GM21529 (cell line): ENCODE results near the gene LAMTOR2.
A peak's percentile ranks its signal among the peaks of the same experiment; 100 is the strongest.
"Not testable (repeated sequence)": the region's sequence is repeated elsewhere in the genome, so short reads cannot be mapped to it uniquely, and the experiment has no call there.

Experiments
- ATAC-seq: cut with Tn5 transposase; IDR thresholded peaks from one replicate; pipeline ENCODE4 v1.9.1; 2021; ENCODE audit not compliant: unreplicated experiment

The LAMTOR2 gene

DNA sequence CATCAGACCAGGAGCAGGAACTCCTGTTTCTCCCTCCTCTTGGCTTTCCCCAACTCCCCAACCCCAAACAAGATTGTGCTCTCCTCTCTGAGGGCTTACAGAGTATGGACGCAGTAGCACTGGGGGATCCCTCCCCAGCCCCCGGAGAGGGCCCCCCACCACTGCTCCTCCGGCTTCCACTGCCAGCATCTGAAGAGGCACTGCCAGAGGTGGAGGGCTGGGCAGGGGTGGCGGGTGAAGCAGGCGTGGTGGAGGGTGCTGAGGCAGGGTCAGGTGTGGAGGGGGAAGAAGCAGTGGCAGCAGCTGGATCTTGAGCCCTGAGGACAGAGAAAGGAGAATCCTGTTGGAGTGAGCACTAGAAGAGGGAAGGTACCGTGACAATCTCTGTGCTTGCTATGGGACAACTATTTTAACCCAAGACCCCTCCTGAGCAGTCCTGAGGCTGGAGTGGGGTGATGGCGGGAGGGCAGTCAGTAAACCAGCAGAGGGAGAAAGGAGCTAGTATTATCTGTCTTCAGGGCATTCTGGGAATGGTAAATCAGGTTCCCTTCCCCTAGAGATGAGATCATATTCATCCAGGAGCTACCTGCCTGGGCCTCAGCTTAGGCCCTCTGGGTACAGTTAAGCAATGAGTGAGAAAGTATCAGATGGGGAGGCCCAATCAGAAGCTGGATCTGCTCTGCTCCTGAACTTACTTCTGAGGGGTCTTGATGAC is 3.4 kb upstream of the LAMTOR2 start:
- no peak for ATAC-seq

DNA sequence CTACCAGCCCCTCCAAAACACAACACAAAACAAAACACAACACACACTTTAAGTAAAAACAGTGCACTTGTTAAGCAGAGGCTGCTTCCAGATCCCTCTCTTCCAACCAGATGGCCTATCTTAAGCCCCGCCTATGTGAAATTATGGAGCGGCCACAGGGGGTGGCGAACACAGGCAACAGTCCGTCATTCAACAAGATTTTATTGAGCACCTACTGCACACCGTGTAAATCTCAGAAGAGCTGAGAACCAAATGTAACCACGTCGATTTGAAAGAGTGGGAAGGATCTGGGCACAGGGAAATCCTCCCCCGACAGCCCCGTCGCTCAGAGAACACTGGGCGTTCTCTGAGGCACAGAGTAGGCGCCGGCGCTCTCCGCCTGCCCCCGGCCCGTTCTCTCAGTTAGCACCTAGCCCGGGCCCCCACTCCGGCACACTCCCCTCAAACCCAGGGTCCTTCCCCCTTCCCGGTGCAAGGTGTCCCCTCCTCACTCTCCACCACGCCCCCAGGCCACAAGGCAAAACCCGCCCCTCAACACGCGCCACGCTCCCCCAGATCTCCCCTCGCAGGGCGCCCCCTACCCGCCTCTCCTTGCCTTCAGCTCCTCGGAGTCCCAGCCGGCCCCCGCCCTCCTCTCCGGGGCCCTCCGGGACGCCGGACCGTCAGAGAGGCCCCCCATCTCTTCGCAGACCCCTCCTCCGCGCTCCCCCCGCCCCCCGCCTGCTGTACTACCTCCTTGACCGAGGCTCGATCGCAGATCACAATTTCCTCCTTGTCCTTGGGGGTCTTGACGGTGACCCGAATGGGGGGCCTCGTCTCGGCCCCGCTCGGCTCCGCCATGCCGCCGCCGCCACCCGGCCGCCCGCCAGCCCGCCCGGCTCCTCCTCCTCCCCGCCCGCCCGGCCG is 1.5 kb upstream of the LAMTOR2 start:
- ATAC-seq: peak; percentile 29

DNA sequence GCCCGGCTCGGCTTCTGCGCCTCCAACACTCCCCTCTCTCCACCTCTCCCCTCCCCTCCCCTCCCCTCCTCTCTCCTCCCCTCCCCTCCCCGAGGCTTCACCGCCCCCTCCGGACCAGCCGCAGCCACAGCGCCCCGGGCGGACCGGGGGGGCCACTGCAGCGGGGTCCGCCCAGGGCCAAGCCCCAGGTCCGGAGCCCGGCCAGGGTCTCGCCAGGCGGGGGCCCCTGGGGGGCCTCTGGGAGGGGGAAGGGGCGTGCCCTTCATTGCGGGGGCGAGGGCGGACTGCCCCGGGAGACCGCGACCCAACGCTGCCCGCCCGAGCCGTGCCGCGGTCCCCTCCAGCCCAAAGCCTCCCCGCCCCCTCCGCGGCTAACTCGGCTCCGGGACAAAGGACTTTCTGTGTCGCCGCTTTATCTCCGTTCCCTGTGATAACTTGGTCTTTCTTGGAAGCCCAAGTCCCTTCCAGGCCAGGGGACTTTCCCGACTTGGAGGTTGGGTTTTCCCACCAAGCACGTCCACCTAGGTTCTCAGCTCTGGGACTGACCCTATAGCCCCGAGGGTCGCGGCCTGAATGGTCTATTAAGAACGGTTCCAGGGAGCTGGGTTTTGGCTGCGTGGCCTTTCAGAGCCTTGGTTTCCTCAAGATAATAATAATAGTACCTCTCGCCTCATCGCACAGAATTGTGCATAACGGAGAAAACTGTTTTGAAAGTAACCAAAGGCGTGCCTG is 648 bp upstream of the LAMTOR2 start, which contains the start of gene UBQLN4:
UBQLN4 (minus strand) TSS at position 31 of the 732 bp plus-strand sequence. CDS start 97 bp downstream, outside the sequence.
- ATAC-seq: peak; percentile 50

DNA sequence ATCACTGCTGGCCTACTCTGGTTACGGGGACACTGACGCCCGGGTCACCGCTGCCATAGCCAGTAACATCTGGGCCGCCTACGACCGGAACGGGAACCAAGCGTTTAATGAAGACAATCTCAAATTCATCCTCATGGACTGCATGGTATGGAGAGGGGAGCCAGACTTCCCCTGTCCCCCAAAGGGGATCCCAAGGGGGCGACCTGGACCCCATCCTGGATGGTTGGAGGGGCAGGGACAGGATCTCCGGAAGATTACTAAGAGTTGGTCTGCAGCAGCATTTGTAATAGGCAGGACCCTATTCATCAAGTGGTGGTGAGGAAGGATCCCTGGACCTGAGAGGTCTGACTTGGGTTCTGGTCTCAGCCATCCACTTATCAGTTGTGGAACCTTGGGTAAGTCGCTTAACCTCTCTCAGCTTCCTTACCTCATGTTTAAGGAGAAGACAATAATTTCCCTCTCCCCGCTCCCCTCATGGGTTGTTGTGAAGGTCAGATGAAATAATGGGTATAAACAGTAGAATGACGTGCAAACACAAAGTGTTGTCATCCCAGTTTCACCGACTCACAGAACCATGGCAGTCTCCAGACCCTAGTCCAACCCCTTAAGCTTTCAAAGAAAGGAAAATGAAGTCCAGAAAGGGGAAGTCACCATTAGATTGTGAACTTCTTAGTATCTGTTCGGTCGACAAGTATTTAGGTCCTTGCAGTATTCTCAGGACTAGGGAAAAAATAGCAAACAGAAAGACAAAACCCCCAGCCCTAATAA is 883 bp downstream of the LAMTOR2 start:
- no peak for ATAC-seq

DNA sequence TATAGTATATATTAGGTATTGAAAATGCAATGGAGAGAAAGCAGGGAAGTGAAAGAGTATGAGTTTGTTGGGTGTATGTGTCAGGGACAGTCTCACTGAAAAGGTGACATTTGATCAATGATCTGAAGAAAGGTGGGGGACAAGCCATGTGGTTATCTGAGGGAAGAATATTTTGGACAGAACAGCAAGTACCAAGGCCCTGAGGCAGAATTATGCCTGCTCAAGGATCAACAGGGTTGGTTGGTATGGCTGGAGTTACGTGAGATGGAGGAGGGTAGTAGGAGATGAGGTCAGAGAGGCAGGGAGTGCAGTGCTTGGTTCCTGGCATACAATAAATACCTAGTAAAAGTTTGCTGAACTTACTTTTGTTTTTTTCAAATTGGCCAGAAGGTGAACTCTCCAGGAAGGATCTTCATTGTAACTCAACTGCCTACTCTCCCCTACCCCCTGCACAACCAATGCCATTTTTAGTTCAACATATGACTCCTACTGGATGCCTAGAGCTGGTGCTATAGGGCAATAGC is 1.8 kb downstream of the LAMTOR2 start:
- no peak for ATAC-seq

DNA sequence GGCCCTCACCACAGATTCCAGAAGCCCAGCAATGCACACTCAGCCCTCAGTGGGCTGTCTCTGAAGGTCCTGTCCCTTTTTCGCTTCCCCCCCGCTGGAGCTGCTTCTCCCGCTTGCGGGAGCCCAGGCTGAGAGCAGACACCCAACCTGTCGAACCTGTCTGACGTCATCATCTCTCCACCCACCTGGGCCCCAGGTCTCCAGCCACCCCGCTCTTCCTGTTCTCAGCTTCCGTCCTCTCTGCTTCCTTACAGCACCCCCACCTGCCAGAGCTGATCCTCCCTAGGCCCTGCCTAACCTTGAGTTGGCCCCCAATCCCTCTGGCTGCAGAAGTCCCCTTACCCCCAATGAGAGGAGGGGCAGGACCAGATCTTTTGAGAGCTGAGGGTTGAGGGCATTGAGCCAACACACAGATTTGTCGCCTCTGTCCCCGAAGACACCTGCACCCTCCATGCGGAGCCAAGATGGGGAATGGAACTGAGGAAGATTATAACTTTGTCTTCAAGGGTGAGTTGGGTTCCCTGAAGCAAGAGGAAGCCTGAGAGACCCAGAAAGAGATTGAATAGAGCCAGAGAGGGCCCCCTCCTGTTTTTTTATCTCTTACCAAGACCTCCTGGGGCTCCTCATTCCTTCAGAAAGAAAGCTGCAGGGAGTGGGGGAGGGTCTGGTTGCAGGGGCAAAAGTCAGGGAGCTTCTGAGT is 6.5 kb downstream of the LAMTOR2 start, which contains the start of gene RAB25:
RAB25 (plus strand) TSS at position 224 of the 700 bp plus-strand sequence; CDS start at position 465, 241 bp downstream.
- no peak for ATAC-seq

DNA sequence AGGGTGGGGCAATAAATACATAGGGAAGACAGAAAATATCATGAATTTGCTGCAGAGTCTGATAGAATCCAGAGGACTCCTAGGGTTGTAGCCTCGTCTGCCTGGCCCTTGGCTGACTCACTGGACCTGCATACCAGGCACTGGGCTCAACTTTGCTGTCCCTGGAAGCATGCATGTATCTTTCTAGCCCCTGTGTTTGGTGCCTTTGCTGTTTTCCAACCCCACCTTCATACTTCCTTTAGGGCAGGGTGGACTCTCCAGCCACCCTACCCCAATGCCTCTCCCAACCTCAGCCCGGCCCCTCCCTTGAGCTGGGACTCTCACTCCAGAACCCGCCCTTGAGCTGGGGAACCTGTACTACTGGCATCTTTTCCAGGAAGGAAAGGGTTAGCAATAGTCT is 7.6 kb downstream of the LAMTOR2 start:
- ATAC-seq: no peak

DNA sequence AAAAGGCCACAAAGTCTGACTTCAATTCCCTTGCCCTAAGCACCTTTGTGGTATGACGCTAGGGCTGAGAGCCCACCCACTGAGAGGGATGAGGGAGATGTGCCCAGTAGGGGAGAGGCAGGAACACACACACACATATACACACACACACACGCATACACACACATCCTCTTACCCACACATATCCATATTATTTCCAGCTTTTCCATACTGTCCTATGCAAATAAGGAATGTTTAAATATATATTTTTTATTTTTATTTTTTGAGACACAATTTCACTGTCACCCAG is 9.4 kb downstream of the LAMTOR2 start:
- ATAC-seq: no peak

DNA sequence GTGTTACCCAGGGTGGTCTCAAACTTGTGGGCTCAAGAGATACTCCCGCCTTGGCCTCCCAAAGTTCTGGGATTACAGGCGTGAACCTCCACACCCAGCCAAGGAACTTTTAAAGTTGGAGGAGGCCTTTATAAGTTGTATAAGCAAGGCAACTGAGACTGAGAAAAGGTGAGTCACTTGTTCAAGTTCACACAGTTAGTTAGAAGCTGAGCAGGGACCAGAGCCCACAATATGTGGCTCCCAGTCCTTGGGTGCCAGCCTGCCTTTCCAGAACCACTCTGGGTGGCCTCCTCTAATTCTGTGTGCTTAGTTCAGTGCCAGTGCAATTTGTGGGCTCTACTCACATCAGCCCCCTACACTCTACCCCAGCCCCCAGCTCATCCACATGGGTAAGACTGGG is 10.0 kb downstream of the LAMTOR2 start:
- ATAC-seq: no peak

DNA sequence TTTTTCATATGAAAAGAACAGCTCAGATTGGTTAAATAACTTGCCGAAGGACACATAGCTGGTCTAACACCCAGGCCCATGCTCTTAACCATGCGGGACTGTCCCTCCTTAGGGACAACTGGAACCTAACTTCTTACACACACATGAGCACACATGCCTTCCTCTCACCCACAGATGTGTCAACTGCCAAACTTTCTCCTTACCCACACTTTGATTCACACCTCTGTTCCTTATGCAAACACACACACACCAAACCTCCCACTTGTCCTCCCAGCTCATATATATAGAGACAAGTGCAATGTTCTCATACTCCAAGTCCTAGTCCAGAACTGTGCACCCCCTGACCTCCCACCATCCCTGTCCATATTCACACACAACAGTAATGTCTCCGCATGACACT is 10.6 kb downstream of the LAMTOR2 start:
- no peak for ATAC-seq

DNA sequence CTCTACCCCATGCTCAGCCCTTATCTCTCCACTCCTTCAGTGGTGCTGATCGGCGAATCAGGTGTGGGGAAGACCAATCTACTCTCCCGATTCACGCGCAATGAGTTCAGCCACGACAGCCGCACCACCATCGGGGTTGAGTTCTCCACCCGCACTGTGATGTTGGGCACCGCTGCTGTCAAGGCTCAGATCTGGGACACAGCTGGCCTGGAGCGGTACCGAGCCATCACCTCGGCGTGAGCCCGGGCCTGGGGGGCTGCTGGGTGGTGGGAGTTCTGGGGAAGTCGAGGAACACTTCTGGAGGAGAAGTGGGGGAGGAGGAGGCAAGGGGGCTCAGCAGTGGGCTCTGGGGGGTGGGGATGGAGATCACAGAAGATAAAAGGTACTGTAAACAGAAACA is 11.3 kb downstream of the LAMTOR2 start:
- ATAC-seq: no peak

DNA sequence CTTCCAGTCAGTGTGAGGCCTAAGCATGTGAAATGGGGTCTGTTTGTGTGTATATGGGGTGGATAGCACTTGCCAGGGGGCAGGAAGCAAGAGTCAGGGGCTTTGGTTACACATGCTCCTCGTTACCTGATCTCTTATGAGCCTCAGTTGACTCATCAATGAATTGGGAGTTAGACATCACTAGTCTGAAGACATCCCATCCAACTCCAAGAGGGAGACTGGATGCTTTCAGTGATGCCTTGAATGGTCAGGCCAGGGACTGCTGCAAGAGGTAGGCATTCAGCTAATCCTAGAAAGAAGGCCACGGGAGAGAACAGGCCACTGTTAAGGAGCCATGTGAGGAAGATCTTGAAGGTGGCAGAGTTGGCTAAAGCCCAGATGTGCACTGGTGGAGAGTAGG is 12.7 kb downstream of the LAMTOR2 start:
- ATAC-seq: no peak

DNA sequence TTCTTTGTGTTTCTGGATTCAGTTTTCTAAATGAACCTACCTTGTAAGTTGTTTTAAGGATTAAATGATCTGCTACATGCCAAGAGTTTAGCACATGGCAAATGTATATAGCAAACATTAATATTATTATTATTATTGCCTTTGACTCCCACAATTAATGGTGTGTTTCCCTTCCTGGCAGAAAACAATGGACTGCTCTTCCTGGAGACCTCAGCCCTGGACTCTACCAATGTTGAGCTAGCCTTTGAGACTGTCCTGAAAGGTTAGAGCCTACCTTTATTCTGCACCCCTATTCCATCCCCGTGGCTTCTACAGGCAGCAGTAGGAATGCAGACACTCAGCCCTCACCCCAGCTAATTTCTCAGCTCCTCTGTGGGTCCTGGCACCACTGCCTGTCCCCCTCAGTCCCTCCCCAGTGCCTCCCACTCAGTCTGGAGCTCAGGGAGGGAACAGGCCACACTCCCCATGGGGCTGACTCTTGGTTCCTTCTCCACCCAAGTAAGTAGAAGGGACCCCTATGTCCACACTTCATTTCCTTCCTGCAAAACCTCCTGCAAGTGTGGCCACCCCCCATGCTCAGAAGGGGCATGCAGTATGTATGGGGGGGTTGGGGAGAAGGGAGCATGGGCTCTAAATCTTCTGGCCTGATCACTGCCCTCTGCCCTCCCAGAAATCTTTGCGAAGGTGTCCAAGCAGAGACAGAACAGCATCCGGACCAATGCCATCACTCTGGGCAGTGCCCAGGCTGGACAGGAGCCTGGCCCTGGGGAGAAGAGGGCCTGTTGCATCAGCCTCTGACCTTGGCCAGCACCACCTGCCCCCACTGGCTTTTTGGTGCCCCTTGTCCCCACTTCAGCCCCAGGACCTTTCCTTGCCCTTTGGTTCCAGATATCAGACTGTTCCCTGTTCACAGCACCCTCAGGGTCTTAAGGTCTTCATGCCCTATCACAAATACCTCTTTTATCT is 15.2 kb downstream of the LAMTOR2 start:
- ATAC-seq: no peak

DNA sequence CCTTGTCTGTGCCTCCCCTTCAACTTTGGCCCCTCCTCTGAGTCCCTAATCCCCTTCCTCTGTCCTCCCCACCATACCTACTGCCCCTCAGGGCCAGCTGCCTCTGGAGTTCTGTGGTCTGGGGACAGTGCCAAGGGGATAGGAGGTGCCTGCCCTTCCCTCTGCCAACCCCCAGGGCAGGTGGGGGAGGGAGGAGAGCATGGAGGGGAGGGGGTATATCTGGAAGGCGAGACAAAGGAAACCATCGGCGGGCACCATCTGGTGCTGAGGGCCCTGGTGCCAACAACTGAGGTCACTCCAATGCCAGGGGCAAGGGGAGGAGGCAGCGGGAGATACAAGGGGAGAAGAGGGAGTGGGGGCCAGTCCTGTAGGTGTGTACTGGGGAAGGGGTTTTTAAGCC is 16.0 kb downstream of the LAMTOR2 start:
- no peak for ATAC-seq

DNA sequence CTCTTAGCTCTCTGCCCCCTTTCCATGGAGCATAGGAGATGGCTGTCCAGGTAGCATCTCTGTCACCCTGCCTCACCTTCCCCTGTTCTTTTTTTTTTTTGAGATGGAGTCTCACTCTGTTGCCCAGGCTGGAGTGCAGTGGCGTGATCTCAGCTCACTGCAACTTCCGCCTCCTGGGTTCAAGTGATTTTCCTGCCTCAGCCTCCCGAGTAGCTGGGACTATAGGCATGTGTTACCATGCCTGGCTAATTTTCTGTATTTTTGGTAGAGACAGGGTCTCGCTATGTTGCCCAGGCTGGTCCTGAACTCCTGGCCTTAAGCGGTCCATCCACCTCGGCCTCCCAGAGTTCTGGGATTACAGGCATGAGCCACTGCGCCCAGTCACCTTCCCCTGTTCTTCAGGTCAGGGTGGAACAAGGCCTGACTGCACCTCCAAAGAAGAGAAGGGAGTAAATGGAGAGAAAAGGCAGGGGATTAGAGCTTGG is 16.8 kb downstream of the LAMTOR2 start:
- ATAC-seq: not testable (repeated sequence)

DNA sequence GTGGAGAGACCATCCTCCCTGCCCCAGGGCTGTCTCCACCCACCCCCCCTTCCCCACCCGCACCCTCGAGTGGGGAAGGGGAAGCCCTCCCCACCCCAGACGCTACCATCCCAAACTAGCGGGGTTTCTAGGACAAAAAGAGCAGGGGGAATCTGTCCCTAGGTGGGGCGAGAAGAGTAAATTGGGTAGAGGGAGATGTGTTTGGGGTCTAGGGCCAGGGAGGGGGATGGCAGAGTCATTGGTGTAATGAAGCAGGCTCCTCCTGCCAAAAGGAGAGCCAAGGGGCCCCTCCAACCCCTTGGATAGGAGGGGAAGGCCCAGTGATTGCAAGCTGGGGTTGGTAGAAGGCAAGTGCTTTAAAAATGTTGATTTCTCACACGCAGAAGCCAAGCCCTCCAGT is 17.7 kb downstream of the LAMTOR2 start:
- ATAC-seq: no peak

DNA sequence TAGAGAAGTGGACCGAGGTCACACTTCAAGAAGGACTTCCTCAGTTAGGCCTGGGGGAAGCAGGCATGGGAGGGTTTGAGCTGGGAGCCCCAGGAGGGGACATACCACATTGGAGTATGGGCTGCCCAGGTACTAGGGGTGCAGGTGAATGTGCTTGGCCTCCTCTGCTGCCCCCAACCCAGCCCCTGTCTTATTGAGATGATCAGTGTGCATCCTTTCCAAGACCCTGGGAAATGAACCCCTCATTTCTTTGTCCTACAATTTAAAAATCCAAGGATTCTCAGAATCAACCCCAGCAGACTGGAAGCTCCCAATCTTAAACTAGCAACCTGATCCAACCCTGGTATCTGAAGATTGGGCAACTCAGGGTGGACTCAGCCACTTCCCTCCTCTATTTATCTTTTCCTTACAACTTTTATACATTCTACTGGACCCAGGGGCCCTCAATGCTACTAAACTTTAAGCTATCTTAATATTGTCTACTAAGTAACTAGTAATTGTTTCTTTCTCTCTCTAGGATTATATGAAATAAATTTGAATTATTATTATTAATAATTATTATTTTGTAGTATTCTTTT is 18.6 kb downstream of the LAMTOR2 start:
- no peak for ATAC-seq

DNA sequence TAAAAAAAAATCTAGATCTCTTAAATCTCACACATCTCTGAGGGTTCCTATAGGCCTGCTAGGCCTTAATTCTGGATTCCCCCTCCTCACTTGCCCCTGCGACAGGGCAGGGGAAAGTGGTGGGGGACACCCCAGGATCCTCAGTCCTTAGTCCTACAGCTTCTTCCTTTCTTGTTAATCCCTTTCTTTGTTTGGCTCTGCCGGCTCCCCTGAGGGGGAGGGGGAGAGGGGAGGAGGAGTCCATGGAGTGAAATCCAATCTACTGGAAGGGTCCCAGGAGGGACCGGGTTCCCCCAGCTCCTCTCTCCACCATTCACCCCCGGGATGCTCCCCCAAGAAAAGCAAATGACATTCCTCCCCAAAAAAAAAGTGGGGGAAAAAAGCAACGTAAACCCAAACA is 19.2 kb downstream of the LAMTOR2 start:
- ATAC-seq: no peak
